ENCODE results near the gene AGMO.

Gene AGMO

DNA sequence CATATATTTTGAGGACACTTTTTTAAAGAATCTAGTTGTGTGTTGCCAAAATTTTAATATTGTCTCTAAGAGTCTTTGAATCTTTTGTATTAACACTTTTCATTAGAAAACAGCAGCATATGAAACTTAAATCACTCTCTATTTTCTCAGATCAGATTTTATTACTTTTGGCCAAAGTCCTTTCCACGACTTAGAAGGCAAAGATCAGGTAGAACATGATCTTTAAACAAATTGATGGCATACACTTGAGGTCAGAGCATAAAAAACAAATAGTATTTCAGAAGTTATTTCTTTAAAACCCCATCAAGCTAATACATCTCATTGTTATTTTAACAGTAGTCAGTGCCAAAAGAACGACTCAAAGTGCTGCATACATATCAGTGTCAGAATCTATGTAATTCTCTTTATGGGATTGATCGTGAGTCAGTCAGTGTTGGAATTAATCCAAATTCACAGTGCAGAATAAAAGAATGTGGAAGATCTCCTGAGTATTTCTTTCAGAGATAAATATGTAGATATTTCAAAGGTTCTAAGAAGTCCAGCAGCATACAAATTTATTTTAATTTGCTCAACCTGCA is 9.6 kb upstream of the AGMO start:
- no peaks in the 10 kb centered on the region for H3K9me3 ChIP-seq (replicated peaks; ENCODE audit: insufficient read depth, low read length)

DNA sequence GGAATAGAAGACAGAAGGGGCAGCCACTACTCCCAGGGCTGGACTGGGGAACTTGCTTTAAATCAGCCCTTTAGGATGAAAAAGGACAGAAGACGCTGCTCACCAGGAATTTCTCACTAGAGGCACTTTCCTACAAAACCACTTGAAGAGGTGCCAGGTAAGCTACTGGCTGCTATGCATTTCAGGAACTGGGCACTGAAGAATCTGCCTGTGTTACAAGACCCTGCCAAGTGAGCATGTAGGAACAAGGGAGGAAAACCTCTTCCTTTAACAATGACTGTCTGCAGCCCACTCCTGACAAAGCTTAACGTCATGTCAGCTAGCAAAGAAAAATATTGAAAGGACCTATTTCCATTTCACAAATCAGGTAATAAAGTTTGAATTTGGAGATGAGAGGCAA is 5.8 kb upstream of the AGMO start:
- Histone ChIP-seq H3K9ac (ENCODE audit: low read length) (no peak overlapping the region), H3K4me2 (ENCODE audit: low read depth, low read length) (no peak overlapping the region), H2AFZ (ENCODE audit: low read length) (no peak overlapping the region), H3K9me2 (replicated peaks; ENCODE audit: insufficient read depth, low read length) (no peaks in the 10 kb centered on the region), H3K27ac (ENCODE audit: low read length) (no peak overlapping the region), H3K4me1 (ENCODE audit: low read length) (no peaks in the 10 kb centered on the region), H3K4me3 (ENCODE audit: low read length) (no peak overlapping the region), H3K27me3 (replicated peaks; ENCODE audit: insufficient read depth, low read length) (no peaks in the 10 kb centered on the region), H4K20me1 (ENCODE audit: insufficient read depth, low read length) (no peaks in the 10 kb centered on the region), H3K79me2 (ENCODE audit: low read length) (no peaks in the 10 kb centered on the region), H3F3A (ENCODE audit: insufficient read depth, low read length) (no peaks in the 10 kb centered on the region), H3K36me3 (replicated peaks; ENCODE audit: insufficient read depth, low read length) (no peaks in the 10 kb centered on the region), H3K9me3 (replicated peaks; ENCODE audit: insufficient read depth, low read length) (no peaks in the 10 kb centered on the region)
- no peak for TF ChIP-seq EZH2 (optimal IDR thresholded peaks at IDR 0.05; ENCODE audit: low read depth, low read length)
- TF ChIP-seq, protein P1, sequence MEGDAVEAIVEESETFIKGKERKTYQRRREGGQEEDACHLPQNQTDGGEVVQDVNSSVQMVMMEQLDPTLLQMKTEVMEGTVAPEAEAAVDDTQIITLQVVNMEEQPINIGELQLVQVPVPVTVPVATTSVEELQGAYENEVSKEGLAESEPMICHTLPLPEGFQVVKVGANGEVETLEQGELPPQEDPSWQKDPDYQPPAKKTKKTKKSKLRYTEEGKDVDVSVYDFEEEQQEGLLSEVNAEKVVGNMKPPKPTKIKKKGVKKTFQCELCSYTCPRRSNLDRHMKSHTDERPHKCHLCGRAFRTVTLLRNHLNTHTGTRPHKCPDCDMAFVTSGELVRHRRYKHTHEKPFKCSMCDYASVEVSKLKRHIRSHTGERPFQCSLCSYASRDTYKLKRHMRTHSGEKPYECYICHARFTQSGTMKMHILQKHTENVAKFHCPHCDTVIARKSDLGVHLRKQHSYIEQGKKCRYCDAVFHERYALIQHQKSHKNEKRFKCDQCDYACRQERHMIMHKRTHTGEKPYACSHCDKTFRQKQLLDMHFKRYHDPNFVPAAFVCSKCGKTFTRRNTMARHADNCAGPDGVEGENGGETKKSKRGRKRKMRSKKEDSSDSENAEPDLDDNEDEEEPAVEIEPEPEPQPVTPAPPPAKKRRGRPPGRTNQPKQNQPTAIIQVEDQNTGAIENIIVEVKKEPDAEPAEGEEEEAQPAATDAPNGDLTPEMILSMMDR (IDR thresholded peaks at IDR 0.05; ENCODE audit: low read length): no peak
- no peak for DNase-seq

More for the DNA sequence above, 9.6 kb upstream of the AGMO start:
- no peaks in the 10 kb centered on the region for H3F3A ChIP-seq (ENCODE audit: insufficient read depth, low read length)
- no peaks in the 10 kb centered on the region for H3K4me1 ChIP-seq (ENCODE audit: low read length)
- no peak for DNase-seq
- H3K79me2 ChIP-seq (ENCODE audit: low read length): no peaks in the 10 kb centered on the region
- TF ChIP-seq EZH2phosphoT487 (IDR thresholded peaks at IDR 0.05; ENCODE audit: low read length) (no peak), EZH2 (optimal IDR thresholded peaks at IDR 0.05; ENCODE audit: low read depth, low read length) (no peak)
- H3K36me3 ChIP-seq (replicated peaks; ENCODE audit: insufficient read depth, low read length): no peaks in the 10 kb centered on the region
- H3K9me2 ChIP-seq (replicated peaks; ENCODE audit: insufficient read depth, low read length): no peaks in the 10 kb centered on the region
- H3K27me3 ChIP-seq (replicated peaks; ENCODE audit: insufficient read depth, low read length): no peaks in the 10 kb centered on the region
- H3K27ac ChIP-seq (ENCODE audit: low read length): no peak overlapping the region
- no peak overlapping the region for H3K4me2 ChIP-seq (ENCODE audit: low read depth, low read length)
- no peaks in the 10 kb centered on the region for H4K20me1 ChIP-seq (ENCODE audit: insufficient read depth, low read length)
- no peak overlapping the region for H2AFZ ChIP-seq (ENCODE audit: low read length)
- no peak overlapping the region for H3K4me3 ChIP-seq (ENCODE audit: low read length)
- no peak overlapping the region for H3K9ac ChIP-seq (ENCODE audit: low read length)

DNA sequence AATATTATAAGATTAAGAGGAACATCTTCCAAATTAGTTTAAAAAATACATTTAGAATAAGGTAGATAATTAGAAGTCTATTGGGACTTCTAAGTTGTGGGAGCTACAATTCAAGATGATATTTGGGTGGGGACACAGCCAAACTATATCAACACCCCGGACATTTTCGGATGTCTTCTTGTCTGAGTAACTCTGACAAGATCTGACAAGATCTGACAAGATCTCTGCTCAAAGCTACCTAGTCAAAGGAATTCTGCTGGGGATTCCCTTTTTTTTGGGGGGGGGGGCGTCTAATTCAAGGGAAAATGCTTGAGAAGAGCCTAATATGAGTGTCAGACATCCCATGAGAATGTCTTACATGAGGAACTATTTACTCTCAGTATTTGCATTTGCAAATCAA is 5.2 kb upstream of the AGMO start:
- TF ChIP-seq EZH2phosphoT487 (IDR thresholded peaks at IDR 0.05; ENCODE audit: low read length) (no peak), EZH2 (optimal IDR thresholded peaks at IDR 0.05; ENCODE audit: low read depth, low read length) (no peak)
- TF ChIP-seq, protein P1 (IDR thresholded peaks at IDR 0.05; ENCODE audit: low read length): no peak
- Histone ChIP-seq H3K9me3 (replicated peaks; ENCODE audit: insufficient read depth, low read length) (no peaks in the 10 kb centered on the region), H3K27me3 (replicated peaks; ENCODE audit: insufficient read depth, low read length) (no peaks in the 10 kb centered on the region), H3K9ac (ENCODE audit: low read length) (no peak overlapping the region), H3K4me3 (ENCODE audit: low read length) (no peak overlapping the region), H3K36me3 (replicated peaks; ENCODE audit: insufficient read depth, low read length) (no peaks in the 10 kb centered on the region), H3K4me2 (ENCODE audit: low read depth, low read length) (no peak overlapping the region), H3K79me2 (ENCODE audit: low read length) (no peaks in the 10 kb centered on the region), H3F3A (ENCODE audit: insufficient read depth, low read length) (no peaks in the 10 kb centered on the region), H3K27ac (ENCODE audit: low read length) (no peak overlapping the region), H3K4me1 (ENCODE audit: low read length) (no peaks in the 10 kb centered on the region), H4K20me1 (ENCODE audit: insufficient read depth, low read length) (no peaks in the 10 kb centered on the region), H3K9me2 (replicated peaks; ENCODE audit: insufficient read depth, low read length) (no peaks in the 10 kb centered on the region), H2AFZ (ENCODE audit: low read length) (no peak overlapping the region)
- no peak for DNase-seq

DNA sequence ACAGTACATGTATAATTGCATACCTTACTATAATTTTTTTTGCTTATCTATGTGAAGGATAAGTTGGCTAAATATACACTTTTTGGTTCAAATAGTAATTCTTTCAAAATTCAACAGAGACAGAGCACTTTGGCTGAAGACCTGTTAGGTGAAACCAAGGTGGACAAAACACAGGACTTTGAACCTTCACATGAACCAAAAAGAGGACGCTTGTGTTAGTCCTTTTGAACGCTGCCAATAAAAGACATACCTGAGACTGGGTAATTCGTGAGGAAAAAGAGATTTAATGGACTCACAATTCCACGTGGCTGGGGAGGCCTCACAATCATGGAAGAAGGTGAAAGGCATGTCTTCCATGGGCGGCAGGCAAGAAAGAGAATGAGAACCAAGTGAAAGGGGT is 4.7 kb upstream of the AGMO start:
- H3K4me1 ChIP-seq (ENCODE audit: low read length): no peaks in the 10 kb centered on the region
- no peaks in the 10 kb centered on the region for H3K9me2 ChIP-seq (replicated peaks; ENCODE audit: insufficient read depth, low read length)
- TF ChIP-seq EZH2phosphoT487 (IDR thresholded peaks at IDR 0.05; ENCODE audit: low read length) (no peak), EZH2 (optimal IDR thresholded peaks at IDR 0.05; ENCODE audit: low read depth, low read length) (no peak)
- TF ChIP-seq, protein P1 (IDR thresholded peaks at IDR 0.05; ENCODE audit: low read length): no peak
- no peaks in the 10 kb centered on the region for H3F3A ChIP-seq (ENCODE audit: insufficient read depth, low read length)
- DNase-seq: no peak
- H3K9me3 ChIP-seq (replicated peaks; ENCODE audit: insufficient read depth, low read length): no peaks in the 10 kb centered on the region
- no peak overlapping the region for H3K27ac ChIP-seq (ENCODE audit: low read length)
- no peak overlapping the region for H2AFZ ChIP-seq (ENCODE audit: low read length)
- no peaks in the 10 kb centered on the region for H4K20me1 ChIP-seq (ENCODE audit: insufficient read depth, low read length)
- H3K27me3 ChIP-seq (replicated peaks; ENCODE audit: insufficient read depth, low read length): no peaks in the 10 kb centered on the region
- no peak overlapping the region for H3K4me3 ChIP-seq (ENCODE audit: low read length)
- no peaks in the 10 kb centered on the region for H3K36me3 ChIP-seq (replicated peaks; ENCODE audit: insufficient read depth, low read length)
- H3K4me2 ChIP-seq (ENCODE audit: low read depth, low read length): no peak overlapping the region
- no peak overlapping the region for H3K9ac ChIP-seq (ENCODE audit: low read length)
- no peaks in the 10 kb centered on the region for H3K79me2 ChIP-seq (ENCODE audit: low read length)
